C4-2B (cell line): ENCODE measurements around the gene LYG2.

Experiments used
- CTCF ChIP-seq: fragments of 450-650 bp; conservative IDR thresholded peaks from 2 replicates; pipeline ENCODE4 v1.5.1; 2017; ENCODE audit warnings: mild to moderate bottlenecking
- ZFX ChIP-seq: fragments of 450-650 bp; IDR thresholded peaks from 2 replicates; pipeline ENCODE4 v1.6.1; 2017

GRCh38 chr2:99238599-99238998, 16.9 kb downstream of the LYG2 start:
- TF ChIP-seq CTCF, result no peak
- no peak for TF ChIP-seq ZFX
